ENCODE data around the gene TMCC2.
"Not testable (repeated sequence)": the region's sequence is repeated elsewhere in the genome, so short reads cannot be mapped to it uniquely, and the experiment has no call there.

TMCC2 gene

DNA sequence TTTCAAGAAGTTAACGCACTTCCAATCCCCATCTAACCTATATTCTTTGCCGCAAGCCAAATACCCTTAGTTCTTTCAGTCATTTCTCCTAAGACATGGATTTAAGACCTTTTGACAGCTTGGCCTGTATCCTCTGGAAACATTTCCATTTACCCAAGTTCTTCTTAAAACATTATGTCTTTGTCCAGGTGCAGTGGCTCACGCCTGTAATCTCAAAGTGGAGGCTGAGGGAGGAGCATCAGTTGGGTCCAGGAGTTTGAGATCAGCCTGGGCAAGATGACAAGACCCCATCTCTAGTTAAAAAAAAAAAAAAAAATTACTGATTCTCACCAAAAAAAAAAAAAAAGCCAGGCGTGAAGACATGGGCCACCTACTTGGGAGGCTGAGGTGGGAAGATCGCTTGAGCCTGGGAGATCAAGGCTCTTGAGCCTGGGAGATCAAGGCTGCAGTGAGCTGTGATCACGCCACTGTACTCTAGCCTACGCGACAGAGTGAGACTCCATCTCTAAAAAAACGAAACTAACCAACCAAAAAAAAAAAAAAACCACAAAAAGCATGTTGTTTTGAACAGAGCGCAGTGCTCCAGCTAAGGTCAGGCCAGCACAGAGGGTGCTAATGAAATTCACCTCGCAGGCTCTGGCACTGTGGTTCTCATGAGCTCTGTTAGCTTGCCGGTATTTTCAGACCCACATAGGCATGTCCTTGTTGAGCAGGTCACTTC, 57.8 kb downstream of the TMCC2 start:
- DNase-seq: no peak

DNA sequence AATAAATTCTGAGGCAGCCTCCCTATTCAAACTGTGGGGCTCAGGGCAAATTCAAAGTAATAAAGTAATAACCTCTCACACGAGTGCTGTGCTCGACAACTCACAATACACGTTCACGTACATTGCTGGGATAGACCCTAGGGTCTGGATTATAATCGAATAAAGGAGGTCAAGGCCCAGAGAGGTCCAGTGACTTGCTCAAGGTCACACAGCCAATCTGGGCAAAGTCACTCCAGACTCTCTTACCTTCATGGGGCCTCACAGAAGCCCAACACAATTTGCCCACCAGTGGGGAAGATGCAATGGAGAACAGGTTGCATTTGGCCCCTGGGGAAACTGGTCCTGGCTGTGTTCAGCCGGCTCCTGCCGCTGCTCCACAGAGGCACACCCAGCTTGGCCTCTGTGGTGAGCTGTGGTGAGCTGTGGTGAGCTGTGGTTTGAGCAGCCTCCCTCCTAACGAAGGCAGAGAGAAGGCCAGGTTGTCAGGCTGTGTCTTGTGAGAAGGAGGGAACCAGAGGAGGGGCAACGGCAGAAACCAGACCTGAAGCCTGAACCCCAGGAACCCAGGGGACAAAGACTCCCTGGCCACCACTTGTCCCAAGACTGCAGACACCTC, 58.7 kb downstream of the TMCC2 start:
- DNase-seq: no peak

DNA sequence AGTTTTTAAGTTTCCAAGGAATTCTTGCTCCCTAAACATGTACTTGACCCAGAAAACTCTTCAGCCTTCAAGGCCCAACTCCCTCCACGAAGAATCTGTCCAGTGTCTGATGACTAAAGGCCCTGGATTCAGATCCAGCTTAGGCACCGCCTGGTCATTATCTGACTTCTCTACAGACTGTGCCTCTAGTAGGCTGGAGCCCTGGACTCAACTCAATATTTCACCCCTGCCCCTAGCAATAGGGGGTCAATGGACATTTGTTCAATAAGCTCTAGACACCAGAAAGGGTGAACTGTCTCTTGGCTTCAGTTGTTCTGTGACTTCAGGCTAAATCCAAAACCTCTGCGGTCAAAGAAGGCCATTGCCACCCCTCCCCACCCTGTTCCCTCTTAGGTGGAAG, 59.3 kb downstream of the TMCC2 start:
- no peak for DNase-seq

DNA sequence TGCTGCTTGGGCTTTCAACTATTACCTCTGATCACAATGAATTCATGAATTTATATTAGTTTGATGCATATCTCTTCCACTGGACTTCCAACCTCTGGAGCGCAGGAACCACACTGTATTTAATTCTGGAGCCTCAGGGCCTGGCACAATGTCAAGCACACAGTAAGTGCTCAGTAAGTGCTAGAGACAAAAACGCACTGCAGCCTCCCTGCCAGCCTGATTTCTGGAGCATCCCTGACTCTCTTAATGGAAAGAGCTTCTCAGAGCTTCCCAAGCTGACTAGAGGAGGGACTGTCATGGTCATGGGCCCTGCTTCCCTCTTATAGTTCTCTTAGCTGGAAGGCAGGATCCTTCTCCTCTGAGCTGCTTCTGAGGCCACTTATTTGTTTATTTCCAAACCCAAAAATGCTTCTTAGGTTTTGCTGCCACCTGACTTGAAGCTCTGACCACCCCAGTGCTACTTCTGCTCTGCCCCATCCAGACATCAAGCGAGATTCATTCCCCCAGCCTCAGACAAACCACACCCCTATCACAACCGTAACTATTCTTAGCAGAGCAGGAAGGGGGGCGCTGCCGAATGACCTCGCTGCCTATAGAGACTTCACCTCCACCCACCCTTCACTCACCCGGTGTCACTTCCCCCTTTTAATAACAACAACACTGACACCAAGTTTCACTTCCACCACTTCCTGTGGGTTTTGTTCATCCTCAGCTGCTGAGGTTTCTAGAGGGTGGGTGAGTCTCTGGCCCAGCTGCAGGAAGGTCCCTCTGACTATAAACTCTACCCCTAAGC, 60.2 kb downstream of the TMCC2 start:
- DNase-seq: no peak

DNA sequence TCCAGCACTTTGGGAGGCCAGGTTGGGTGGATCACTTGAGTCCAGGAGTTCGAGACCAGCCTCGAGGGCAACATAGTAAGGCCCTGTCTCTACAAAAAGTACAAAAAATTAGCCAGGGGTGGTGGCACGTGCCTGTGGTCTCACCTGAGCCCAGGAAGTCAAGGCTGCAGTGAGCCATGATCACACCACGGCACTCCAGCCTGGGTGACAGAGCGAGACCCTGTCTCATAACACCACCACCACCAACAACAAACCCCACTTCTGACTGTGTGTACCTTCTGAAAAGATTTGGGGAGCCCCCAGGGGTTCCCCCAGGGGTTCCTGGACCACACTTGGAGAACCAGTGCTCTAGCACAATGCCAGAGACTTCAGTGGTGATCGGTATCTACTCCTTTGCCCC, 63.9 kb downstream of the TMCC2 start:
- no peak for DNase-seq

DNA sequence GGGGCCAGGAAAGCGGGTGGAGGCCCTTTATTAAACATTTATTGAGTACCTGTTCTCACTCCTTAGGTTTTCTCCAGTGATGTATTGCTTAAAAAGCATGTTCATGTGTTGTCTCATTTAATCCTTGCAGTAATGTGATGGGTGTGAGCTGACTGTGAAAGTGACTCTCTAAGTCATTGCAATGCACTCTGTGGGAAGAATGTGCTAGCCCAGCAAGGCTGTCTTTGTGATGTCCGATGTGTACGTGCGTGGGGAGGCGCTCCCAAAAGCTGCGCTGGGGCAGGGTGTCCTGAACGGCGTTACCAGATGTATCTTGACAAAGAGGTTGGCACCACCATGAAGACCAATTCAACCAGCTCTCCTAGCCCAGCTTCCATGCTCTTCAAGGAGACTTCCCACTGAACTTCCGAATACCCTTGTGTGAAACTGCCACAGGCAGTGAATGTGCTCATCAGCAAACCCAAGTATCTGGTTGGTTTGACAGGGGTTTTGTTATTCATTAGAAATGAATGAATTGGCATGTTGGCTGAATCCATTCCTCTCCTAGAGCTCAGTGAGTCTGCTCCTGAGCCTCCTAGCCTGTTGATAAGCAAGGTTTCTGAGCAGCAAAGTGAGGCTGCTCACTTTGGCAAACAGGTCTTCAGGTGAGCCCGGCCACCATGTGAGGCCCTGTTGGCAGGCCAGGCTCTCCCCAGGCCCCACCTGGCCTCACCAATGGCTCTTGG, 65.8 kb downstream of the TMCC2 start:
- DNase-seq: no peak

DNA sequence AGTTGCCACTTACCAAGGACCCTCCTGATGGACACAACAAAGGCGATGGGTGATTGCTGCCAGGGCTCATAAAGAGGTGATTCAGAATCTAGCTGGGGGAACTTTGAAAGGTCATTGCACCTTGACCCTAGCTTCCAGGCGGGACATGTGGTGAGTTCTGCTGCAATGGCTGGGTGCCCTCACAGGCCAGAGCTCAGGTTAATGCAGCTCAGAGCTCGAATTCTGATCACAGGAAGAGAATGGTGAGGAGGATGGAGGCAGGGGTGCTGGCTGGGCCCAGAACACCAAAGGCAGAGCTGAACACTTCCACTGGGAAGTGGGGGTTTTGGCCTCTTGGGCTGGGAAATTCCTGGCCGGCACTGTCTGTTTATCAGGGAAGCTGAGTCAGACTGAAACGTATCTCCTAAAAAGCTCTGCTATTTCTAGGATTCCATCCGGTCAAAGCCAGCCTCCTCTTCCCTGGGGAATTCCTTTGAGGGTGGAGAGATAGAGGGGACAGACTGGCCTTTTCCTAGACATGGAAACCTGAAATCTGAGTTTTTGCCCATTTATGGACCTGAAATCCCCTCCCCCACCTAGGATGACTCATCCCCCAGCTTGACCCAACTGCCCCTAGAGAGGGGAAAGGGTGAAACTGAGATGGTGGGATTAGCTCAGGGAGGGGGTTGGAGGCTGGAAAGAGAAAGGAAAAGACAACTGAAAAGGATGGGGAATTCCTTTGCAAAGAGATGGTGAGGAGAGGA, 66.6 kb downstream of the TMCC2 start:
- no peak for DNase-seq

DNA sequence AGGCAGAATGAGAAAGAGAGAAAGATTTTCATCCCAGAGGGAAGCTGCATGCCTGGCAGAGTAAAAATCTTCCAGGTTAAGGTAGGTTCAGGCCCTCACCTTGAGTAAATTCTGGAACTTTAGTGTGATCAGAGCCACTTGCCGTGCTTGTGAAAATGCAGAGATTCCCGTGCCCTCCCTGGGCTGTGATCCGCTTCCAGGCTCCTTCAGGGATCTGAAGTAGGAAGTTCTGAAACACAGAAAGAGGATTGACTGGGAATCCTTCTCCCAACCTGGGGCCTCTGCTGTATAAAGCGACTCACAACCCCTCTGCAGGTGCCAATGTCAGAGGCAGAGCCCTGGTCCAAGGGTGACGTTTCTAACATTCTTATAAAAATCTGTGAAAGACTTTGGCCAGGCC, 67.2 kb downstream of the TMCC2 start:
- no peak for DNase-seq

DNA sequence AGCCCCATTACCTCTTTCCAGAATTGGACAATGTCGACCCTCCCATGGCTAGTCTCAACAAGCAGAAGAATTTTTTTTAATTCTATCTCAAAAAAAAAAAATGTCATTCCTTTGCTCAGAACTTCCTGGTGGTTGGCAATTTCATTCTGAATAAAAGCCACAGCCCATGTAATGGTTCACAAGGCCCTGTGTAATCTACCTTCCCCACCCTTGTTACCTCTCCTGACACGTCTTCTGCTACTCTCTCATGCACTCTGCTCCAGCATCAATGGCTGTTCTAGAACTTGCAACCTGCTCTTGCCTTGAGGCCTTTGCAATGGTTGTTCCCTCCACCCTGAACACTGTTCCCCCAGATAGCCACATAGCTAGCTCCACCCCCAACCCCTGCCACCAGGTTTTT, 68.4 kb downstream of the TMCC2 start:
- DNase-seq: no peak

DNA sequence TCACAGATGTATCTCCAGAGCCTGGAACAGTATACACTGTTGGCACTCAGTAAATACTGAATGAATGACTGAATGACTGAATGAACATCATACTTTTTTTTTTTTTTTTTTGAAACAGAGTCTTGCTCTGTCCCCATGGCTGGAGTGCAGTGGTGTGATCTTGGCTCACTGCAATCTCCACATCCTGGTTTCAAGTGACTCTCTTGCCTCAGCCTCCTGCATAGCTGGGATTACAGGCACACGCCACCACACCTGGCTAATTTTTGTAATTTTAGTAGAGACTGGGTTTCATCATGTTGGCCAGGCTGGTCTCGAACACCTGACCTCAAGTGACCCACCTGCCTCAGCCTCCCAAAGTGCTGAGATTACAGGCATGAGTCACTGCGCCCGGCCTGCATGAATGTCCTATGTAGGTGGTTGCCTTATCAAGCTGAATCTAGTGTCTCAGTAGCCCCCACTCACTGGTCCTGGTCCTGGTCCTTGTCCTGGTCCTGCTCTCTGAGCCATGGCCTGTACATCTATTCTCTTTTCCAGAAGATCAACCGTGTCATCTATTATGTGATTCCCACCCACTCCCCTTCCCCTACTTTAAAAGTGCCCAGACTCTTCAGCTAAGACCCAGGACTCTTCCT, 69.9 kb downstream of the TMCC2 start:
- DNase-seq: not testable (repeated sequence)

DNA sequence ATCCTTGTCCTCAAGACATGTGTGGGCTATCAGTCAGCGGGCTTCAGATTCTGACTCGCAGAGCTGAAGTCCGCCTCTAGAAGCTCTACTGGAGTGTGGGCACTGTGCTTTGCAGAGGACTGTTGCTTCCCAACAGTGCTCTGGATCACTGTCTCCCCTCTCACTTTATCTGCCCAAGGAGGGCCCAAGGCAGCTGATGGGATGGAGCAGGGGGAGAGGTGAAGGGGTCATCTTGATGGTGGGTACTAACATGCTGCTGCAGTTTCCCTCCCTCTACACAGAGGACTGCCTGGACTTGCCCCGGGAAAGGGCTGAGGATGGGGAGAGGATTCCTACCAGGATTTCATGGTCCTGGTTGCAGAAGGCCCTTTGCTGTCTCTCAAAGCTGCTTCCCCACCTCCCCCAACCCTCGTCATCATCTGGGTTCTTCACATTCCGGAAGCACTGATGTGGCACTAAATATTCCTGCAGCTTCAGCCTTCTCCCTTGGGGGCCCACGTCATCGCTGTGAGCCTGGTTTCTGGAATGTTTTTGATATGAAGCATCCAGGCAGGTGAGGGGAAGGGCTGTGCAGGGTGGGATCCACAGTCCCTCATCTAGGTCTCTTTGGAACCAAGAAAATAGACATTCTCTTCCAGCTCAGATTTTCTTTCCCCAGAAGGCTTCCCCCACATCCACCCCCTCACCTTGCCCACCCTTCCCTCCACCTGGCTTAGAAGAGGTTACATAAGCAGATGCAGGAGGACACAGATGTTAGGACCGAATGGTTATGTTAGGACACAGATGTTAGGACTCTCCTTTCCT, 70.6 kb downstream of the TMCC2 start:
- DNase-seq: no peak

DNA sequence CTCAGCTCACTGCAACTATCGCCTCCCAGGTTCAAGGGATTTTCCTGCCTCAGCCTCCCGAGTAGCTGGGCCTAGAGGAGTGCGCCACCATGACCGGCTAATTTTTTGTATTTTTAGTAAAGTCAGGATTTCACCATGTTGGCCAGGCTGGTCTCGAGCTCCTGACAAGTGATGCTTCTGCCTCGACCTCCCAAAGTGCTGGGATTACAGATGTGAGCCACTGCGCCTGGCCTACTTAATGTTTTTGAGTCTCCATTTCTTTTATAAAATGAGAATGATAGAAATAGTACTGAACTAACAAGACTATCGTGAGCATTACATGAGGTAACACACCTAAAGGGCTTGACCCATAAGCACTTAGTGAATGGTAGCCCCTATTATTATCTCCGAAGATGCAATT, 72.4 kb downstream of the TMCC2 start:
- no peak for DNase-seq

DNA sequence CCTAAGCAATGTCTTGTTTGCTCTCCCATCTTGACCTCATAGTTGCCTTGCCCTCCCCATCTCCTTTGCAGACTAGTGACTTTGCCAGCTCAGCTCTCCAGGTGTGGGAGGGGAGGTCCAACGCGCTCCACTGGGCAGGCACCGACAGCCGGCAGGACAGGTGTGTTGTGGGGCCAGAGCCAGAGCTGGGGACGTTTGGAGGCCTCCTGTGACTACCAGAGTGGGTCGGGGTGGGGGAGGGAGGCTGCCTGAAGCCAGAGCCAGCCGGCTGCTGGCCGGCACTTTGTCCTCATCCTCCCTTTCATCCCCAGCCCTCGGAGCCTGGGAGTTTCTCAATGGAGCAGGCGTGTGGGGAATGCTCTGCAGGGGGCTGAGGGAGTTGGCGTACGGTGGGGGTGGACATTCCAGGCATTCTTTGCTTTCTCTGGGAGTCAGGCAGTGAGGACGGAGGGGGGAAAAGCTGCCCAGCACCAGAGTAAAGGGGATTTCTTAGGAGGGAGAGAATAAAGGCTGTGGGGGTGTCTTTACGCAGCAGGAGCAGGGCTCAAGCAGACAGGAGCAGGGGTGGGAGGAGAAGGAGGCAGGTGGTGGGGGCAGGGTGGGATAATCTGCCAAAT, 73.6 kb downstream of the TMCC2 start:
- DNase-seq: peak; percentile 77

DNA sequence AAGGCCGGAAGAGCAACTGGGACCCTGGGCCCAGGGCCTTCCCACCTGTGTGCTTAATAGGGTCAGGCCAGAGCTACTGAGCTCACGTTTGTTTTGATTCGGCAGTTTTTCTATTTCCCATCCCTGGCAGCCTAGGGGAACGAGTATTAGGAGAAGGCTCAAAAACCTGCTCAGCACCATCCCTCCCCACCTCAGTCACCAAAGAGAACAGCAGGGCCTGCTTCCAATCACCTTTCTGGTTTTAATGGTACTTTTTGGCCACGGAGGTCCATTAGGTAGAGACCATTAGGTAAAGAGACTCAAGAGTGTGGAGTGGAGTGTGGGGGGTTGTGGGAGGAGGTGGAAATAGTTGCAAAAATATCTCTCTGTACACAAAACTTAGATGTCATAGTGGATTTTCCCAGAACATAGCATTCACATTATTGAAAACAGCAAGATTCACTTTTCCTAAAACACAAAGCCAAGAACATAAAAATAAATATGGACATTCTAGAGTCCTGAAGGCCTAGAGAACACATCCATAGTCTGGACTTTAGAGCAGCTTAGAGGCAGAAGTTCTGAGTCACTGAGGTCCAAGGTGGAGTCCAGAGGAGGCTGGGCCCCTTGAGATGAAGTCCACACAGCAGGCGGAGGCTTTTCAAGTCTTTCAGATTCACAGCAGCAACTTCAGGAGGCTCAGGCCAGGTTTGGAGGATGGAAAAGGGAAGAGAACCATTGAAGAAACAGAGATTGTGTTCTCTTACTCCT, 74.3 kb downstream of the TMCC2 start:
- DNase-seq: no peak

DNA sequence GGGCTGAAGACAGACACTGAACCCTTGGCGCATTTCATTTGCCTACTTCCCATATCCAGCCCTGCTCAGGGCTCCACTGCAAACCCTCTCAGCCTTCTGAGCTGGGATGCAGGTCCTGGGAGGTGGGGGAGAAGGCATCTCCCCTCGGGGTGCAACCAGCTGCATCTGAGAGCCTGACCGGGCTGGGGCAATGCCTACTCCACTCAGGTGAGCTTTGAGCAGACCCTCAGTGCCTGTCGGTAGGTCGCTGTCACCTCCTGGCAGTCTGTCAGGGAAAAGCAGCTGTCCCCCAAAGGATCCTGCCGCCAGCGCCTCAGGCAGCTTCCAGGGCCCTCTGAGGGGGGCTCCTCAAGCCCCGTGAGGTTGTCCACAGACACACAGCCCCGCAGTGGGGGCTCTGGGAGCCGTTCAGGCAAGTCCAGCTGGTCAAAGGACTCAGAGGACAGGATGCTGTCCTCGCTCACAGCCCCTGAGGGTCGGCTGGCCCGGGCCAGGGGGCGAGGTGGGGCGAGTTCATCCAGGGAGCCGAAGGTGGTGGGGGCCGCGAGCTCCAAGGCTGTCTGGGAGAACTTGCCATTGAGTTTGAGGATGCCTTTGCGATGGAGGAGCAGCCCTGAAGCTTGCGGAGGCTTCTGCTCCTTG, 75.6 kb downstream of the TMCC2 start:
- DNase-seq: no peak

DNA sequence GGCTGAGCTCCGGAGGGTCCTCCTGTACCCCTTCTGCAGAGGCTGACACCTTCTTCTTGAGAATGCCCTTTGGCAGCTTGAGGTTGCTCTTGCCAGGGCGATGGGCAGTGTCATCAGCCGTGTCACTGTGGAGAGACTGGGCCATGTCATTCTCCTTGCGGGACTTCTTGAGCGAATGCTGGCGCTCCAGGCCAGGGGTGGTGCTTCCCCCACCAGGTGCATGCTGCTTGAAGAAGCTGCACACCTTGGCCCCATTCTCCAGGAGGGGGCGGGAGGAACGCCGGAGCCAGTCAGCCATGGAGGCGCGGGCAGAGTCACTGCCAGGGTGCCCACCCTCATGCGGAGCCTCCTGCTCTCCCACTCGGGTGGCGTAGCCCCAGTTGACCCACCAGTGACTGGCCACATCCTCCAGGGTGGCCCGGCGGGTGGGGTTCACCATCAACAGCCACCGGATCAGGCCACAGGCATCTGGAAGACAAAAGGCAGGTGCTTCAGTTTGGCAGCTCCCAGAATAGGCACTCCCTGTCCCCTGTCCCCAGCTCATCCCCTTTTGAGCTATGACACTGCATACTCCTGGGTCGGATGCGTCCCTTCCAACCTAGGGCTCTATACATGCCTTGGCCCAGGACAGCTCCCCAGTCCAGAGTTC, 76.4 kb downstream of the TMCC2 start:
- DNase-seq: no peak

DNA sequence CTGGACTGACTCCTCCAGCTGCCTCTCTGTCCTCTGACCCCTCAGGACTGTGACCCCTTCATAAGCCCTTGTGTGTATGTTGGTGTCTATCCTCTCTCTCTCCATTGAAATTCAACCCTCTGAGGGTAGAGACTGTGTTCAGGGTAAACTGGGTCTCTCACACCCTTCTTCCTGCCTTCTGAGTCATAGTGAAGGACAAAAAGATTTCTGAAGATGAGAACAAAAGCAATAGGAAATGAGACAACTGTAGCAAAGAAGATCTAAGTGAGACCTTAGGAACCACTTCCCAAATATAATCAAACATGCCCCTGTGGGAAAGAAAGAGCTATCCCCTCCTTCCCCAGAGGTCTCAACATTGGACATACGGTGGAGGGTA, 76.9 kb downstream of the TMCC2 start:
- DNase-seq: no peak

DNA sequence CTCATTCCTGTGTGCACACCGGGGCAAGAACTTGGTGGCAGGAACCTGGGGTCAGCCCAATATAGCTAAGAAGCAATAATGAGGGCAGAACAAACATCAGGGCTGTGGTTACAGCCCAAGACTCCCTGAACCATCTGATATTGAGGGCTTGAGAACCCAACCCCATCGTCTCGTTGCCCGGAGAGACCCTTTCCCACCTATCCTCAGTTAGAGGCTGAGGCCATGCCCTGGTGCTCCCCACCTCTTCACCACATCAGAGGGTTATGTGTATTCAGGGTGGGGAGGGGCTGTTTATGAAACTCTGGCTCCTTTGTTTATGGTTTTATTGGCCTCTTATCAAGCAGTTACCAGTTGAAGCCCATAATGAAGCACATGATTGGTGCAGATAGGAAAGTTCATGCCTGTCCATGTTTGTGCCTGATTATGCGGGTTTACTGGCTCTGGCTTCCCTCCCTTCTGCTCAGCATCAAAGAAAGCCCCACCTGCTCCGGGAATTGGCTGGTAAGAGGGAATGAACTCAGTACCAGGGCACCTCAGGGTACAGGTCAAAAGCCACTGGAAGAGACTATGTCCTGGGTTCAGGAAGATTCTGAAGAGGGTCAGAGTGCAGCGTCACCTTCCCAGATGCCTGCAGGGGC, 79.3 kb downstream of the TMCC2 start:
- peak; percentile 14 for DNase-seq

DNA sequence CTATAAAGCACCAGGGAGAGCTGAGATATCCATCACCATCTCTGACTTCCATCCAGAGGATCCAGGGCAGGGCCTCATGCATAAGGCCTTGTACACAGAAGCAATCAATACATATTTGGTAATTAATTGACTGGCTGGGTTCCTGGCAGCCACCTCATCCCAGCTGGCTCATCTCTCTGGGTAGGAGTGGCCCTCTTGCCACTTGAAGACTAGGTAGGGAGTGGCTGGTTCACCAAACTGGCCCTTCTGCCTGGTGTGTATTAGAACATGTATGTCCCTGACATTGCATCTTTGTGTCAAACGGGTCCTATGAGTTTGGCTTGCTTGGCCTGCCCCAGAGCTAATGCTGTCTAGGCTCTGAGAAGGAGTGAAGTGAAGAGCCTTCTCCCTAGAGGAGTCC, 82.0 kb downstream of the TMCC2 start:
- peak; percentile 2 for DNase-seq

All from NCI-H1105 treated with DMSO at 0.1 percent for 48 hours (cell line).